Endothelial cell of umbilical vein (primary cell): Measurements from ENCODE around the gene NAGPA. TPM values are rescaled to one million over a fixed set of nuclear protein-coding genes. Genes with fewer than 3 reads are reported as not detected.

Experiments
- BruUV-seq: library from RNA; stranded (reverse); fragments of 400-500 nt; replicated peaks from 2 replicates; lab custom pipeline; 2021; lab: Mats Ljungman, UMichigan
- CTCF ChIA-PET: fragments of 300-600, 350-600 bp; sonication (Branson Sonifier 250); formaldehyde crosslinking; loops from one replicate; lab custom pipeline; 2021; ENCODE audit warnings: antibody characterized with exemption, inconsistent platforms; lab: Charles Lee
- POLR2A ChIA-PET: fragments of 300-600, 350-600 bp; sonication (Branson Sonifier 250); formaldehyde crosslinking; loops from one replicate; lab custom pipeline; 2021; ENCODE audit warnings: antibody characterized with exemption, inconsistent platforms; lab: Charles Lee
- DNase-seq: peaks from one replicate; pipeline ENCODE4 v3.0.0-alpha.2; 2011; ENCODE audit warnings: low read depth, low spot score
- FAIRE-seq: peaks from 2 replicates; lab custom pipeline; 2011; peaks lifted over from hg19 to GRCh38; lab: Jason Lieb, UNC
- H2AFZ ChIP-seq: 2 replicates; pipeline ENCODE4 v1.6.0; 2012; ENCODE audit warnings: low read depth, low read length, control low read depth, inconsistent platforms
- H3K27ac ChIP-seq: 2 replicates; pipeline ENCODE4 v1.5.1; 2011; ENCODE audit warnings: low read depth, mild to moderate bottlenecking, control low read depth, low read length, moderate library complexity; ENCODE audit not compliant: insufficient read depth
- H3K27me3 ChIP-seq, 2 experiments: 2 replicates each; pipeline versions ENCODE4 v1.6.0 to v1.6.1; 2011; ENCODE audit warnings: low read length in 2 of 2, mixed read lengths in 1 of 2; ENCODE audit not compliant: control insufficient read depth in 2 of 2, insufficient read depth in 2 of 2
- H3K36me3 ChIP-seq, 2 experiments: 2 replicates in 1 of 2; 3 replicates in 1 of 2; pipeline ENCODE4 v1.5.1; 2011; ENCODE audit warnings: low read length in 2 of 2, mild to moderate bottlenecking in 1 of 2, moderate library complexity in 1 of 2; ENCODE audit not compliant: control insufficient read depth in 2 of 2, insufficient read depth in 2 of 2; ENCODE audit errors: extremely low read depth in 1 of 2
- H3K4me1 ChIP-seq: 3 replicates; pipeline ENCODE4 v1.5.1; 2011; ENCODE audit warnings: mild to moderate bottlenecking, low read length; ENCODE audit not compliant: control insufficient read depth, insufficient read depth; ENCODE audit errors: extremely low read depth
- H3K4me2 ChIP-seq: 2 replicates; pipeline ENCODE4 v1.6.1; 2011; ENCODE audit warnings: low read length, control low read depth, mixed read lengths; ENCODE audit not compliant: insufficient read depth
- H3K4me3 ChIP-seq, 3 experiments: fragments of 200-600 bp in 1 of 3; sonication (generic), shearing (Covaris generic) in 1 of 3; replicated peaks in 1 of 3; 2 replicates each; pipeline ENCODE4 v1.5.1; 2011 to 2016; ENCODE audit warnings: control low read depth in 3 of 3, low read length in 3 of 3, mild to moderate bottlenecking in 2 of 3, inconsistent platforms in 1 of 3, low read depth in 1 of 3, moderate library complexity in 1 of 3; ENCODE audit not compliant: insufficient read depth in 1 of 3
- H3K79me2 ChIP-seq: 2 replicates; pipeline ENCODE4 v1.6.0; 2012; ENCODE audit warnings: low read length, inconsistent platforms; ENCODE audit not compliant: control insufficient read depth, insufficient read depth
- H3K9ac ChIP-seq: replicated peaks from 2 replicates; pipeline ENCODE3; 2011; ENCODE audit warnings: low read length, control low read depth; ENCODE audit not compliant: insufficient read depth; ENCODE audit errors: extremely low read depth
- H3K9me1 ChIP-seq: replicated peaks from 3 replicates; pipeline ENCODE4 v1.6.0; 2011; ENCODE audit warnings: mild to moderate bottlenecking, low read length; ENCODE audit not compliant: control insufficient read depth, insufficient read depth; ENCODE audit errors: extremely low read depth
- H3K9me3 ChIP-seq: replicated peaks from 2 replicates; pipeline ENCODE4 v1.5.1; 2012; ENCODE audit warnings: low read length, inconsistent platforms; ENCODE audit not compliant: control insufficient read depth, insufficient read depth
- H4K20me1 ChIP-seq: replicated peaks from 2 replicates; pipeline ENCODE3; 2011; ENCODE audit warnings: mild to moderate bottlenecking, low read length; ENCODE audit not compliant: control insufficient read depth, insufficient read depth; ENCODE audit errors: extremely low read depth
- EZH2 ChIP-seq: IDR thresholded peaks from 2 replicates; pipeline ENCODE4 v1.6.1; 2012; ENCODE audit warnings: borderline replicate concordance, low read depth, mild to moderate bottlenecking, moderate library complexity, low read length, inconsistent platforms; ENCODE audit not compliant: severe bottlenecking
- FOS ChIP-seq: IDR thresholded peaks from 2 replicates; pipeline ENCODE4 v1.6.1; 2011; ENCODE audit warnings: mild to moderate bottlenecking, low read length, moderate library complexity, borderline replicate concordance; ENCODE audit not compliant: insufficient read depth
- GATA2 ChIP-seq: IDR thresholded peaks from 2 replicates; pipeline ENCODE4 v1.7.0; 2011; ENCODE audit warnings: low read depth, mild to moderate bottlenecking, moderate library complexity, mixed read lengths, low read length; ENCODE audit not compliant: insufficient read length, insufficient read depth
- JUN ChIP-seq: IDR thresholded peaks from 2 replicates; pipeline ENCODE4 v1.6.1; 2011; ENCODE audit warnings: borderline replicate concordance, low read depth; ENCODE audit not compliant: insufficient read length, insufficient read depth
- MYC ChIP-seq: IDR thresholded peaks from one replicate; pipeline ENCODE4 v1.6.1; 2011; ENCODE audit warnings: mild to moderate bottlenecking, low read depth, low read length
- POLR2A ChIP-seq: IDR thresholded peaks from 2 replicates; pipeline ENCODE4 v1.6.1; 2012; ENCODE audit warnings: low read depth, mild to moderate bottlenecking, control low read depth, low read length
- POLR2AphosphoS5 ChIP-seq: IDR thresholded peaks from 2 replicates; pipeline ENCODE4 v1.6.1; 2012; ENCODE audit warnings: low read depth, mild to moderate bottlenecking, control low read depth, low read length, moderate library complexity; ENCODE audit not compliant: insufficient read depth
- dilution Hi-C: fragments of 300-500 bp; cut with MboI; formaldehyde crosslinking; loops from one replicate; pipeline ENCODE4 v1.15.0; 2019; ENCODE audit warnings: low sequenced_read_pairs; ENCODE audit not compliant: extremely low pct_ligation_motif_present
- intact Hi-C: fragments of 100-400 bp; cut with micrococcal nuclease; formaldehyde crosslinking; loops from one replicate; pipeline ENCODE4 v1.10.0; 2022
- polyA plus RNA-seq, 4 experiments: library from polyadenylated mRNA; depleted of rRNA in 3 of 4; stranded (reverse) in 3 of 4; unstranded in 1 of 4; fragments of >200 nt; gene quantifications; 2 replicates each; pipeline versions ENCODE4 v1.2.1 to v1.2.3, GENCODE V29; 2011 to 2012; ENCODE audit warnings: missing spikeins in 1 of 4
- total RNA-seq: library from RNA; stranded (reverse); gene quantifications from 2 replicates; pipeline ENCODE4 v1.2.3, GENCODE V29; 2021
- TF ChIP-seq, protein P1 (sequence below), 2 donors: IDR thresholded peaks; 1 replicate in 1 of 2; 2 replicates in 1 of 2; pipeline ENCODE4 v1.5.1; 2011; ENCODE audit warnings: low read length in 2 of 2, mild to moderate bottlenecking in 2 of 2, moderate library complexity in 2 of 2, control low read depth in 1 of 2, inconsistent platforms in 1 of 2, low read depth in 1 of 2; ENCODE audit not compliant: insufficient read depth in 1 of 2; ENCODE audit errors: extremely low read depth in 1 of 2
- TF ChIP-seq, protein P2 (sequence below): IDR thresholded peaks from 2 replicates; pipeline ENCODE4 v1.6.1; 2011; ENCODE audit not compliant: insufficient read depth, insufficient read length

NAGPA gene
- total and polyA plus RNA-seq, 2 donors (not counting 3 experiments of a cell fraction or from before 2014, with no cell fraction given) = 29.6 to 29.9 TPM

GRCh38 chr16:5070431-5071186 is 36.9 kb upstream of the NAGPA start:
- H3K4me2 ChIP-seq = no peak overlapping the region

More at GRCh38 chr16:5070431-5071186, 36.9 kb upstream of the NAGPA start:
- no peaks in the 10 kb centered on the region for H3K9me3 ChIP-seq
- H3K9ac ChIP-seq = no peak overlapping the region
- POLR2A ChIA-PET = no interaction called here
- intact Hi-C loops (no loop called here), dilution Hi-C loops (no loop called here)
- FAIRE-seq (no peak), DNase-seq (no peak)
- CTCF ChIA-PET = no interaction called here
- peaks cover 9% of the 10 kb centered on the region for H3K79me2 ChIP-seq
- H4K20me1 ChIP-seq = no peaks in the 10 kb centered on the region
- no peaks in the 10 kb centered on the region for H3K9me1 ChIP-seq
- H2AFZ ChIP-seq = peak overlapping the region; percentile 94
- no peak for TF ChIP-seq GATA2
- TF ChIP-seq EZH2 = no peak
- no peak for TF ChIP-seq POLR2A
- TF ChIP-seq FOS = no peak
- TF ChIP-seq, protein P1, sequence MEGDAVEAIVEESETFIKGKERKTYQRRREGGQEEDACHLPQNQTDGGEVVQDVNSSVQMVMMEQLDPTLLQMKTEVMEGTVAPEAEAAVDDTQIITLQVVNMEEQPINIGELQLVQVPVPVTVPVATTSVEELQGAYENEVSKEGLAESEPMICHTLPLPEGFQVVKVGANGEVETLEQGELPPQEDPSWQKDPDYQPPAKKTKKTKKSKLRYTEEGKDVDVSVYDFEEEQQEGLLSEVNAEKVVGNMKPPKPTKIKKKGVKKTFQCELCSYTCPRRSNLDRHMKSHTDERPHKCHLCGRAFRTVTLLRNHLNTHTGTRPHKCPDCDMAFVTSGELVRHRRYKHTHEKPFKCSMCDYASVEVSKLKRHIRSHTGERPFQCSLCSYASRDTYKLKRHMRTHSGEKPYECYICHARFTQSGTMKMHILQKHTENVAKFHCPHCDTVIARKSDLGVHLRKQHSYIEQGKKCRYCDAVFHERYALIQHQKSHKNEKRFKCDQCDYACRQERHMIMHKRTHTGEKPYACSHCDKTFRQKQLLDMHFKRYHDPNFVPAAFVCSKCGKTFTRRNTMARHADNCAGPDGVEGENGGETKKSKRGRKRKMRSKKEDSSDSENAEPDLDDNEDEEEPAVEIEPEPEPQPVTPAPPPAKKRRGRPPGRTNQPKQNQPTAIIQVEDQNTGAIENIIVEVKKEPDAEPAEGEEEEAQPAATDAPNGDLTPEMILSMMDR (IDR thresholded peaks at IDR 0.05; ENCODE audit: extremely low read depth in 1 of 2, insufficient read depth in 1 of 2, low read depth in 1 of 2, low read length in 2 of 2) = no peak
- TF ChIP-seq MYC = no peak
- TF ChIP-seq, protein P2, sequence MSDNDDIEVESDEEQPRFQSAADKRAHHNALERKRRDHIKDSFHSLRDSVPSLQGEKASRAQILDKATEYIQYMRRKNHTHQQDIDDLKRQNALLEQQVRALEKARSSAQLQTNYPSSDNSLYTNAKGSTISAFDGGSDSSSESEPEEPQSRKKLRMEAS = no peak
- no peak for TF ChIP-seq POLR2AphosphoS5
- no peak for TF ChIP-seq JUN
- BruUV-seq = no TSS peak
- H3K4me1 ChIP-seq = peaks cover 8% of the 10 kb centered on the region
- peaks cover 0 to 3% of the 10 kb centered on the region in 2 experiments for H3K36me3 ChIP-seq
- no peaks in the 10 kb centered on the region for H3K27me3 ChIP-seq
- H3K27ac ChIP-seq = no peak overlapping the region
- H3K4me3 ChIP-seq = no peak overlapping the region
